ENCODE data around the gene CAPS.
"Not testable (repeated sequence)": the region's sequence is repeated elsewhere in the genome, so short reads cannot be mapped to it uniquely, and the experiment has no call there.

The CAPS gene

GRCh38 chr19:5913739-5914357 is at the start of gene CAPS:
Gene CAPS (plus strand): TSS chr19:5914254. CDS start chr19:5914407, 153 bp downstream.
- DNase-seq (ENCODE audit: low read depth), result no peak

GRCh38 chr19:5864725-5865486 is 49.1 kb upstream of the CAPS start:
- DNase-seq (ENCODE audit: low read depth), result no peak

- DNase-seq (ENCODE audit: low read depth), result no peak
Measured at GRCh38 chr19:5865772-5866171, 48.3 kb upstream of the CAPS start.

- DNase-seq (ENCODE audit: low read depth), result no peak
Measured at GRCh38 chr19:5867201-5868136, 46.6 kb upstream of the CAPS start.

DNA sequence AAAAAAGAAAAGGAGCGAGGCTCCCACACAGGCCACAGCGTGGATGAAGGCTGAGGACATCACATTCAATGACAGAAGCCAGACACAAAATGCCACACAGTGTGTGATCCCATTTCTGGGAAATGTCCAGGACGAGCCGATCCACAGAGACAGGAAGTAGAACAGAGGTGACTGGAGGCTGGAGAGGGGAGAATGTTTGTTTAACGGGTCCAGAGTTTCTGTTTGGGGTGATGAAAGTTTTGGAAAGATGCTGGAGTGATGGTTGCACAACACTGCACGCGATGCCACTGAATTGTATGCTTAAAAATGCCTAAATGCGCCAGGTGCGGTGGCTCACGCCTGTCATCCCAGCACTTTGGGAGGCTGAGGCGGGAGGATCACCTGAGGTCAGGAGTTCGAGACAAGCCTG is 43.1 kb upstream of the CAPS start:
- DNase-seq (ENCODE audit: low read depth), result no peak

DNA sequence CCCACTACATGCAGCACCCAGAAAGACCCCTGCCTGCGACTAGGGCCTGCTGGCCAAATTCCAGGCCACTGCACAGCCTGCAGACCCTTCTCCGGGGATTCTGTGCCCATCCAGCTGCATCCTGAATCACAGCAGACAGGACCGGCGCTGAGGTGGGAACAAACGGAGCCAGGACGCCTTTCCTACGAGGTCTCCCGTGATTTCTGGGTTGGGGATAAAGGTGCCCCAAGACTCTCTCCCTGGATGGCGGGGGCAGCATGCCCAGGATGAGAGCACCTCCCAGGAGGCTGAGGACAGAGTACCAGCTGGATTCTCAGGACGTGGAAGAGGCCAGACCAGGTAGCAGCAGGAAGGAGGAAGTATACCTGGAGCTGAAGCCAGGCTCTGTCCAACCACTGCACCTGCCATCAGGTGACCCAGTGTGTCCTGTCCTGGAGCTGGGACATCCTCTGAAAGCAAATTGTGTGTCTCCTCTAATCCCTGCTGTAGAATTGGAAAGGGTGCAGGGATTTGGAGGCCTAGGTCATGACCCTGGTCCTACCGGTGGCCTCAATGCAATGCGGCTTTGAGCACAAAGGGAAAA is 40.3 kb upstream of the CAPS start:
- DNase-seq (ENCODE audit: low read depth), result no peak

- not testable (repeated sequence) for DNase-seq (ENCODE audit: low read depth)
Measured at GRCh38 chr19:5874496-5874895, 39.6 kb upstream of the CAPS start.

DNA sequence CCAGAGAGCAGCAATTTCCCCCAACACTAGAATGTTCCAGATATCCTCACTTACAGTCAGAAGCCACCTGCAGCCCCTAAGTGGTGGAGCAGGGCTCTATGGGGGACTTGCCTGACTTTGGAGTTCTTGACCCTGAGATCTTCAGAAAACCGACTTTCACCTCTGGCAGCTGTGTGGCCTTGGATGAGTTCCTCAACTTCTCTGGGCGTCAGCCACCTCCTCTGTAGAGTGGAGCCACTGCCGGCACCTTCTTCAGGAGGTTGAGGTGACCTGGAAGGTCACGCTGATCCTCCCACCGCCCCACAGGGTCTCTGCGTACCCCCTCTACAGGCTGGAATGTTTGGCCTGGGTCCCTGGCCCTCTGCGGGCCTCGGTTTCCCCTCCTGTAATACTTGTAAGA is 36.6 kb upstream of the CAPS start:
- no peak for DNase-seq (ENCODE audit: low read depth)

DNA sequence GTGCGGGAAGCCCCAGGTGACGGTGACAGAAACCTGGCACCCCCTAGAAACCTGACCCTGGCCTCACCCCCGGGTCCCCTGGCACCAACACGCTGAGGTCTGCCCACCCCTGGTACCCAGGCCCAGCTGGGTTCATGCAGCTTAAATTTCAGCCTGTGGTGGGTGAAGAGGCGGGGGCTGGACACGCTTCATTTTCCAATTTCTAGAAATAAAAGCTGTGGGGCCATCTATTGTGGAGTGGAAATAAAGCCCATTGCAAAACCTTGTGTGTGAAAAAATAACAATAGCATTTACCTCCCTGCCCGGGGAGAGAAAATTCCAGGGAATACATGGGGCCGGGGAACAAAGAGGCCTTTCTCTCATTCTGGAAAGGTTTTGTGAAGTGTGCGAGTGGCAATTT is 36.2 kb upstream of the CAPS start:
- no peak for DNase-seq (ENCODE audit: low read depth)

- DNase-seq (ENCODE audit: low read depth), result no peak
Measured at GRCh38 chr19:5880196-5880595, 33.9 kb upstream of the CAPS start.

DNA sequence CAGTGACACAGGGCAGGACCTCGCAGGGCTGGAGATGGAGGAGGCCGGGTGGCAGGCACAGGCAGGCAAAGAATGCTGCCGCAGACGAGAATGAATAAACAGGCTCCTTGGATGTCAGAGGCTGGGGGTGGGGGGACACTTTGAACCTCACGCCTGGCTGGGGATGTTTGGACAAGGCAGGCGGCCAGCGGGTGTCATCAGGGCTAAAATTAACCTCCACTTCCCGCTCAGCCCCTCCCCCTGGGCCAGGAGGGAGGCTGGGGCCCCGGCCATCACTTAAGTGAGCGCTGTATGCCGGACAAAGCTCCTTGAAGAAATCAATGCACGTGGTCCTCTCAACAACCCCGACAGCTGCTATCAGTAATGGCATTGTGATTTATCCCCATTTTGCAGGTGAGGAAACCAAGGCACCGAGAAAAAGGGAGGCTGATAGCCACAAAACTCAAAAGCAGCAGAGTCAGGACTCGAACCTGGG is 33.4 kb upstream of the CAPS start:
- DNase-seq (ENCODE audit: low read depth), result no peak

GRCh38 chr19:5881543-5882299 is 32.3 kb upstream of the CAPS start:
- DNase-seq (ENCODE audit: low read depth), result no peak

DNA sequence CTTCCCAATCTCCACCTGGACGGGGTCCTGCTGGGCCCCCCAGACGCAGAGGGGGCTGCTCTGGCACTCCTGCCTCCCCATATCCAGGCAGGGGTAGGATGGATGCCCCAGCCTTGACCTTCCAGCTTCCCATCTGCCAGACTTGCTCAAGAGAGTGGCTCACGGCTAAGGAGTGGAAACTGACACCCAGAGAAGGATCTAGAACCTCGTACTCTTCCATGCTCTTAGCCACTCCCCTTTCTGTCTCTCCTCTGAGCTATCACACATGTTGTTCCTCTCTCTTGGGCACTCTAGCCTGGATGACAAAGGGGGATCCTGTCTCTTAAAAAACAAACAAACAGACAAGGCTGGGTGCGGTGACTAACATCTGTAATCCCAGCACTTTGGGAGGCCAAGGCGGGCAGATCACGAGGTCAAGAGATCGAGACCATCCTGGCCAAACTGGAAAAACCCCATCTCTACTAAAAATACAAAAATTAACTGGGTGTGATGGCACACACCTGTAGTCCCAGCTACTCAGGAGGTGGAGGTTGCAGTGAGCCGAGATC is 31.6 kb upstream of the CAPS start:
- no peak for DNase-seq (ENCODE audit: low read depth)

- DNase-seq (ENCODE audit: low read depth), result not testable (repeated sequence)
Measured at GRCh38 chr19:5883157-5883873, 30.7 kb upstream of the CAPS start.

GRCh38 chr19:5884065-5884811 is 29.8 kb upstream of the CAPS start:
- DNase-seq (ENCODE audit: low read depth), result not testable (repeated sequence)

- DNase-seq (ENCODE audit: low read depth), result no peak
Measured at GRCh38 chr19:5889288-5889971, 24.6 kb upstream of the CAPS start.

- DNase-seq (ENCODE audit: low read depth), result no peak
Measured at GRCh38 chr19:5890099-5890498, 24.0 kb upstream of the CAPS start.

DNA sequence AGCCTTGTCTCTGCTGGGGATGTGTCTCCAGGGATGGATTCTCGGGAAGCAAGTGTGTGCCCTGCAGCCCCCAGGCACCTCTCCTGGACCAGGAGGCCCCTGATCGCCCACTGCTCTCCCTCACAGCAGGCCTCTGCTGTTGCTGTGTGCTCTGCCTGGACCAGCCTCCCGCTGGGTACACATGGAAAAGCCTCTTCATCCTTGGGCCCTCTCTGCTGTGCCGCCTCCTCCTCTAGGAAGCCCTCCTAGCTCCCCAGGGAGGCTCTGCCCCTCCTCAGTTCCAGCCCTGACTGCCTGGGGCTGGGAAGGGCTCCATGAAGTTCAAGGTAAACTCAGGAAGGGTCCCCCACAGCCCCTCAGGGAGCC is 22.5 kb upstream of the CAPS start:
- no peak for DNase-seq (ENCODE audit: low read depth)

All from activated gamma-delta T cell treated with anti-CD3 and anti-CD28 coated beads, Interleukin-2, amount 50 U/mL, for 16 hours (primary cell).